KOPT-K1 (cell line): Measurements from ENCODE around the gene MMP17.

Source experiments
- H3K27ac ChIP-seq: fragments of 200-600 bp; sonication (generic); 2 replicates; pipeline ENCODE4 v1.5.1; 2016; ENCODE audit warnings: antibody characterized with exemption, mild to moderate bottlenecking, low read depth, low read length; ENCODE audit not compliant: poor library complexity, severe bottlenecking
- H3K36me3 ChIP-seq: fragments of 200-600 bp; sonication (generic); 2 replicates; pipeline ENCODE4 v1.5.1; 2017; ENCODE audit warnings: antibody characterized with exemption, mild to moderate bottlenecking, low read length, moderate library complexity; ENCODE audit not compliant: insufficient read depth
- H3K9me3 ChIP-seq: fragments of 200-600 bp; sonication (generic); 2 replicates; pipeline ENCODE4 v1.5.1; 2017; ENCODE audit warnings: antibody characterized with exemption, low read length, mild to moderate bottlenecking; ENCODE audit not compliant: insufficient read depth, poor library complexity, severe bottlenecking

The MMP17 gene

DNA sequence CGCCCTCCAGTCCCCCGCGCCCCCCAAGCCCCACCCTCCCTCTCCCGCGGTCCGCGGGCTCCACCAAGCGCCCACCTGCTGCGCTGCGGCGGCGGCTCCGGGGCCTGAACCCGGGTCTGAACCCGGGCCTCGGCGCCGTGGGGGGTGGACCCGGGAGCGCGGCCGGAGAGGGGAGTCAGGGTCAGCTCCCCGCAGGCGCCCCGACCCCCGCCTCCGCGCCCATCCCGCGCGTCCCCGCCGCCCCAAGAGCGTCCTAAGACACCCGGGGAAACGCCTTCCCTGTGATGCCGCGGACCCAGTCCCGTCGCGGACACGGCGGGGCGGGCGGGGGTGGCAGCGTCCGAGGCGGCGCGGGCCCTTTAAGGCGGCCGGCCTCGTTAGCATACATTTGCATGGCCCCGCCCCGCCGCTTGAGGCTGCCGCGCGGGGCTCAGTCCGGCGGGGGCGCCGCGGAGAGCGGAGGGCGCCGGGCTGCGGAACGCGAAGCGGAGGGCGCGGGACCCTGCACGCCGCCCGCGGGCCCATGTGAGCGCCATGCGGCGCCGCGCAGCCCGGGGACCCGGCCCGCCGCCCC, at the start of gene MMP17:
Gene MMP17, plus strand, starts transcription at position 433 of the 574 bp plus-strand sequence. Its CDS starts 102 bp downstream, at position 535.
- Histone ChIP-seq H3K36me3 (no peaks in the 10 kb centered on the region), H3K27ac (no peak within 1 kb of the TSS), H3K9me3 (no peaks in the 10 kb centered on the region)

DNA sequence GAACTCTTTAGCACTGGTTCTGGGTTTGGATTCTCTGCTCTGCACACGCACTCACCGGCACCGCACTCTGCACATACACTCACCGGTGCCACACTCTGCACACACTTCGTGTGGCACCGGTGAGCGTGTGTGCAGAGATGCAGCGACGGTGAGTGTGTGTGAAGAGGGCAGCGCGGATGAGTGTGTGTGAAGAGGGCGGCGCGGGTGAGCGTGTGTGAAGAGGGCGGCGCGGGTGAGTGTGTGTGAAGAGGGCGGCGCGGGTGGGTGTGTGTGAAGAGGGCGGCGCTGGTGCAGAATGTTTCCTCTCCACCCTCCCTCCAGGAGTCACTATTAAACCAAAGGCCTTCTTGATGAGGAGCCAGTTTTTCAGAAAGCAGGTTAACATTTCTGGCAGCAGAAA, 49.2 kb upstream of the MMP17 start:
- H3K9me3 ChIP-seq: no peaks in the 10 kb centered on the region
- H3K27ac ChIP-seq: no peak overlapping the region
- H3K36me3 ChIP-seq: peaks cover 85% of the 10 kb centered on the region

GRCh38 chr12:131782061-131782460, 46.1 kb upstream of the MMP17 start:
- Histone ChIP-seq H3K36me3 (peaks cover 91% of the 10 kb centered on the region), H3K9me3 (no peaks in the 10 kb centered on the region), H3K27ac (no peak overlapping the region)

DNA sequence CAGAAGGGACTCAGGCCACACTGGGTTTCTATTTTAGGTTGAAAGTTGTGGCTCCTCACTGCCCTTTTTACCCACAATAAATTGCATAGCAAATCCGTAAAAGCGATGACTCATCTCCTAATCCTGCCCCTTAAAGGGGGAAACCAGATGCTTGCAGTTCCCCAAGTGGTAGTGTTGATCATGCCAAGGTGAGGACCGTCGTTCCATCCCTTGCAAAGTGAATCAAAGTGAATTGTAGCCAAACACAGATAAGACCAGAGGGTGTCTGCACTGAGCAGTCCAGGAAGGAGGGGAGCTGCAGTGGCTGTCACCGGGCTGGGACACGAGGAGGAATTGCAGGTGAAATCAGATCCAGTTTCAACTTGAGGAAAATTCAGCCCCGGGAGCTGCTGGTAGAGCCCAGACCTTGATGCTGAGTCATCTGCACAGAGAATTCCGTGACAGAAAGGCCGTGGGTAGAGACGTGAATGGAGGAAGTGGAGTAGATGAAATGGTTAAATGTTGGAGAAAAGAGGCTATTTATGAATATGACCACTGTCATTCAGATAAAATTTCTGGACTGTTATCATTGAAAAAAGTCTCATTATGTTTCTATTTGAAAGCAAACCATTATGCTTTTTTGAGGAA, 44.2 kb upstream of the MMP17 start:
- Histone ChIP-seq H3K27ac (no peak overlapping the region), H3K36me3 (peaks cover 92% of the 10 kb centered on the region)

GRCh38 chr12:131784909-131785762, 43.1 kb upstream of the MMP17 start:
- Histone ChIP-seq H3K36me3 (peaks cover 92% of the 10 kb centered on the region), H3K27ac (no peak overlapping the region), H3K9me3 (no peaks in the 10 kb centered on the region)

More for the DNA sequence above, 44.2 kb upstream of the MMP17 start:
- no peaks in the 10 kb centered on the region for H3K9me3 ChIP-seq

- peaks cover 92% of the 10 kb centered on the region for H3K36me3 ChIP-seq
Observed at GRCh38 chr12:131785763-131786330, 42.3 kb upstream of the MMP17 start.

DNA sequence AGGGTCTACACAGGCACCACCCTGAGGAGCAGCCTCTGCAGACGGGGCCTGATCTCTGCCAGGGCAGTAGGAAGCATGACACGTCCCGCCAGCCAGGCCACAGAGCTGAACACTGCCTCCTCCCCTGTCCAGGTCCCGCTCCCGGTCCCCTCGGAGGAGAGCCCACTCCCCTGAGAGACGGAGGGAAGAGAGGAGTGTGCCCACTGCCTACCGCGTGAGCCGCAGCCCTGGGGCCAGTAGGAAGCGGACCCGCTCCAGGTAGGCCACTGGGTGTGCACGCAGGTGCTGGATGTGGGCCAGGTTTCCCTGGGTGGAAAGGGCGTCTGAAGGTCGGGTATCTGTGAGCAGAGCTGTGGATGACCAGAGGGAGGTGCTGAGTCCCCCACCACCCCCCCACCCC, 41.9 kb upstream of the MMP17 start:
- H3K27ac ChIP-seq: no peak overlapping the region
- no peaks in the 10 kb centered on the region for H3K9me3 ChIP-seq
- H3K36me3 ChIP-seq: peaks cover 95% of the 10 kb centered on the region

More at GRCh38 chr12:131785763-131786330, 42.3 kb upstream of the MMP17 start:
- Histone ChIP-seq H3K9me3 (no peaks in the 10 kb centered on the region), H3K27ac (no peak overlapping the region)

GRCh38 chr12:131787143-131787660, 41.0 kb upstream of the MMP17 start:
- H3K36me3 ChIP-seq: peaks cover 95% of the 10 kb centered on the region
- no peaks in the 10 kb centered on the region for H3K9me3 ChIP-seq
- H3K27ac ChIP-seq: no peak overlapping the region

DNA sequence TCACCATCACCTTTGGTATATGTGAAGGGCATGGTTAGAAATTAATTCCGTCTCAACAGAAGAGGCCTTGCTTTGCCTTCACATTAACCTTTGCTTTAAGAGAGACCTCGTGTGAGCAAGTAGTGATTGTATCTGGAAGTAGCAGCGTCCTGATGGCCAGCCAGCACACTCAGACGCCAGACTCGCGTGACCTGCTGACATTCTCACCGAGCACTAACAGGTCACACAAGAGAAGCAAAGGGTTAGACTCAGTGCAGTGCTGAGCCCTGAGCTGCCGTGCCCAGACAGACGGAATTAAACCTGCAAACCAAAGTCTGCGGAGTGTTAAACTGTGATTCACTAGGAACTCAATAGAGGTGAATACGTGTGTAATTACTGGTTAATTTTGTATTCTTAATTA, 40.1 kb upstream of the MMP17 start:
- H3K27ac ChIP-seq: no peak overlapping the region
- H3K9me3 ChIP-seq: no peaks in the 10 kb centered on the region
- peaks cover 95% of the 10 kb centered on the region for H3K36me3 ChIP-seq

DNA sequence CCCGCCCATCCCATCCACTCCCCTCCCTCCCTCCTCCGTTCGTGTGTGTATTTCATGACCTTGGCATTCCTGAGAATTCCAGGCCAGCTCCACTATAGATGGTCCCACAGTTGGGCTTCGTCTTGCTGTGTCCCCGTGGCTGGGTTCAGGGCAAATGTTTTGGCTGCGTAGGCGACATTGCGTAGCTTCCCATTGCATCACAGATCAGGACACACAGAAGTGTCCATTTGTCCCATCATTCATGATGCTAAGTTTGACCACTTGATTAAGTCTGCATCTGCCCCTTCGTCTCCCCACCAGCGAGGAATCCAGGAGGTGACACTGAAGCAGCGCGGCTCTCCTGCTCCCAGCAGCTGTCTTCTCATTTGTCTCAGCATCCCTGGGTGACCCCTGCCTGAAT, 38.6 kb upstream of the MMP17 start:
- no peaks in the 10 kb centered on the region for H3K9me3 ChIP-seq
- H3K27ac ChIP-seq: no peak overlapping the region
- H3K36me3 ChIP-seq: peaks cover 100% of the 10 kb centered on the region

GRCh38 chr12:131793243-131794022, 34.8 kb upstream of the MMP17 start:
- Histone ChIP-seq H3K9me3 (no peaks in the 10 kb centered on the region), H3K36me3 (peaks cover 96% of the 10 kb centered on the region), H3K27ac (no peak overlapping the region)

- Histone ChIP-seq H3K27ac (no peak overlapping the region), H3K9me3 (no peaks in the 10 kb centered on the region), H3K36me3 (peaks cover 96% of the 10 kb centered on the region)
Observed at GRCh38 chr12:131794061-131794460, 34.1 kb upstream of the MMP17 start.

- Histone ChIP-seq H3K36me3 (peaks cover 96% of the 10 kb centered on the region), H3K27ac (no peak overlapping the region), H3K9me3 (no peaks in the 10 kb centered on the region)
Observed at GRCh38 chr12:131794573-131794972, 33.6 kb upstream of the MMP17 start.

GRCh38 chr12:131795064-131795463, 33.1 kb upstream of the MMP17 start:
- Histone ChIP-seq H3K27ac (no peak overlapping the region), H3K9me3 (no peaks in the 10 kb centered on the region), H3K36me3 (peaks cover 96% of the 10 kb centered on the region)
